Small intestine (tissue), 7 donors: ENCODE measurements around the gene DGAT2L6. TPM values are rescaled to one million over a fixed set of nuclear protein-coding genes. Genes with fewer than 3 reads are reported as not detected.
"Not testable (repeated sequence)": the region's sequence is repeated elsewhere in the genome, so short reads cannot be mapped to it uniquely, and the experiment has no call there.

Experiments used
- DNase-seq, 2 donors: peaks; one replicate each; pipeline versions ENCODE4 v3.0.0 to v3.0.0-alpha.2; 2013
- FAIRE-seq: peaks from 2 replicates; lab custom pipeline; 2012; peaks lifted over from hg19 to GRCh38; lab: Jason Lieb, UNC
- H3K27ac ChIP-seq, 3 donors: one replicate each; pipeline ENCODE4 v1.5.1; 2013; ENCODE audit warnings: low read length in 2 of 3, mild to moderate bottlenecking in 2 of 3, control low read depth in 1 of 3, inconsistent platforms in 1 of 3, low read depth in 1 of 3, moderate library complexity in 1 of 3
- H3K27me3 ChIP-seq, 3 donors: one replicate each; pipeline ENCODE4 v1.6.1; 2013; ENCODE audit warnings: low read length in 3 of 3, inconsistent platforms in 1 of 3; ENCODE audit not compliant: control insufficient read depth in 3 of 3, insufficient read depth in 3 of 3
- H3K36me3 ChIP-seq, 3 donors: one replicate each; pipeline ENCODE4 v1.6.1; 2013; ENCODE audit warnings: low read length in 3 of 3, inconsistent platforms in 1 of 3, low read depth in 1 of 3, mild to moderate bottlenecking in 1 of 3, moderate library complexity in 1 of 3; ENCODE audit not compliant: control insufficient read depth in 3 of 3, insufficient read depth in 2 of 3
- H3K4me1 ChIP-seq, 3 donors: one replicate each; pipeline ENCODE4 v1.6.1; 2013; ENCODE audit warnings: low read length in 2 of 3, inconsistent platforms in 1 of 3, low read depth in 1 of 3, mild to moderate bottlenecking in 1 of 3, moderate library complexity in 1 of 3; ENCODE audit not compliant: control insufficient read depth in 3 of 3, insufficient read depth in 2 of 3
- H3K4me3 ChIP-seq, 3 donors: one replicate each; pipeline ENCODE4 v1.5.1; 2013; ENCODE audit warnings: low read length in 3 of 3, control low read depth in 1 of 3, inconsistent platforms in 1 of 3, low read depth in 1 of 3, mild to moderate bottlenecking in 1 of 3, moderate library complexity in 1 of 3
- H3K9me3 ChIP-seq, 2 donors: one replicate each; pipeline ENCODE4 v1.6.1; 2013; ENCODE audit warnings: low read depth in 1 of 2, low read length in 1 of 2; ENCODE audit not compliant: control insufficient read depth in 2 of 2, insufficient read depth in 1 of 2
- WGBS, 3 donors: extraction: QIAGEN DNeasy Blood & Tissue Kit; methylation state at CpG; one replicate each; pipeline ENCODE4 v1.1.7; 2013; 5-methylcytosine and 5-hydroxymethylcytosine counted together
- polyA plus RNA-seq, 4 donors: library from polyadenylated mRNA; stranded (reverse) in 3 of 4; unstranded in 1 of 4; fragments of 200-250 nt in 3 of 4; fragments of 120-200 nt in 1 of 4; gene quantifications; one replicate each; pipeline versions ENCODE4 v1.2.1 to v1.2.3, GENCODE V29; 2013
- donor health status: healthy with polysubstance abuse.
- donor health status: control.
- donor health status: control.
- donor health status: Bipolar disorder and iron deficiency.
- donor health status: healthy.

Gene DGAT2L6
- polyA plus RNA-seq, 4 donors = 0.06 TPM; not detected in 3

DNA sequence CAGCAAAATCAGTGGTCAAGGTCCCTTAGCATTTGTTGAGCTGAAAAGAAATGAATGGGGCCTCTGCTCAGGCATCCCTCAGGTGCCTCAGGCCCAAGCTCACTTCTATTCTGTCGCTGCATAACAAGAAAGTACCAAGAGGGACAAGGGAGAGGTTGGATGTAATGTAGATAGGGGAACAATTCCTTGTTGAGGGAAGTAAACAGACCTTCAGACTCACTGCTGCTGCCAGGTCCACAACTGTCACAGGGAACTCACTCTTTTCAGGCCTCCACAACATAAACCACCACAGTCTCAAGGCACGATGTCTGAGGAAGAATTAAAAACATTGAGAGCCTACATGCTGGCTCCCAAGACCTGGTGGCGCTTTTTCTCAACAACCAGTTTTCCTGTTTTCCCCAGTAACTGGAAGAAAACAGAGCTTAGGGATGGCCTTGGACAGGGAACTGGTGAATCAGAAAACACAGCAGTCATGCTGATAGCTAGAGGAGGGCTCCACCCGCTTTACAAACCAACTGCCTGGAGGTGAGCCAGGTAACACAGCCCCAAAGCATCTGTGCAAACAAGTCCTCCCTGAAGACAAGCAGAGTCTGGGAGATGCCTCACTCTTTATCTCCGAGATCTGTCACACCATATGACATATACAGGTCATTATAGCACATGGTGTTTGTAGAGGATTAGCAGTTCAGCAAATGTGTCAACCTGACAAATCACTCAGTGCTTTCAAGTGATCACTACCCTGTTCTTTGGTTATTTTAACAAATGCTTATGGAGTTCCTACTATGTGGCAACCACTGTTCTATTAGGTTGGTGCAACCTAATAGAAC is 42.9 kb downstream of the DGAT2L6 start:
- H3K27me3 ChIP-seq = no peaks in the 10 kb centered on the region
- DNase-seq (peak; percentile 46 to 47), FAIRE-seq (no peak)
- H3K4me3 ChIP-seq = no peak overlapping the region
- H3K27ac ChIP-seq = peak overlapping the region; percentile 44 to 84 (median 56)
- peaks cover 0 to 6% (median 0%) of the 10 kb centered on the region in 3 donors for H3K4me1 ChIP-seq
- H3K36me3 ChIP-seq = no peaks in the 10 kb centered on the region
- no peaks in the 10 kb centered on the region for H3K9me3 ChIP-seq
- 40 to 49% (median 44%) methylated on average over 4 to 5 of the region's 5 CpGs for WGBS, 3 donors

DNA sequence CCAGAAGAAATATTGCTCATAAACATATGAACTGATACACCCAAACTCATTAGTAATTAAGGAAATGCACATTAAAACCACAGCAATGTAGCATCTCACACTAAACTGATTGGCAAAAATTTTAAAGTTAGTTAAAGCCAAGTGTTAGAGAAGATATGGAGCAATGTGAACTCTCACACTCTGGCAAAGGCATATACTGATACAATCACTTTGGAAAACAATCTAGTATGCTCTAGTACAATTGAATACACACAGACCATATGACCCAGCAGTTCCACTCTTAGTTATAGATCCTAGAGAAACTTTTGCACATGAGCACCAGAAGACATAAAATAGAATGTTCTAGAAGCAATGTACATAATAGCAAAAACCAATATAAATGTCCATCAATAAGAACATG is 48.8 kb downstream of the DGAT2L6 start:
- DNase-seq (no peak), FAIRE-seq (no peak)
- H3K27me3 ChIP-seq = no peaks in the 10 kb centered on the region
- no peaks in the 10 kb centered on the region for H3K9me3 ChIP-seq
- no peaks in the 10 kb centered on the region for H3K4me1 ChIP-seq
- H3K4me3 ChIP-seq = no peak overlapping the region
- no peak overlapping the region for H3K27ac ChIP-seq
- no peaks in the 10 kb centered on the region for H3K36me3 ChIP-seq

DNA sequence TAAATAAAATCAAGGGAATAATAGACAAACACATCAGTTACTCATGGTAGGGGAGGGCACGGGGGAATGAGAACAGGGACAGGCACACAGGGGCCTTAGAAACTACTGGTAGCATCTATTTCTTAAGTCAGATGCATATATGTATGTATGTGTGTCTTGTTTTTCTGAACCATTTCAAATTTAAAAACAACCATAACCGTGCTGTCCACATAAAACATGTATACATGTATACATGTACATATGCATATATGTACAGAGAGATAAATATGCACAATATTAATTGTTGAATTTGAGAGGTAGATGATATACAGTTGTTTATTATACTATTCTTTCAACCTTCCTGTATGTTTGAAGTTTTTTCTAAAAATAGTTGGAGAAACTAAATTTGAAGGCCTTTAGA is 49.4 kb downstream of the DGAT2L6 start:
- 71 to 83% (median 82%) methylated on average over 2 of the region's 2 CpGs for WGBS, 3 donors
- Histone ChIP-seq H3K4me3 (no peak overlapping the region), H3K27ac (no peak overlapping the region), H3K4me1 (no peaks in the 10 kb centered on the region), H3K27me3 (no peaks in the 10 kb centered on the region), H3K36me3 (no peaks in the 10 kb centered on the region), H3K9me3 (no peaks in the 10 kb centered on the region)
- FAIRE-seq = no peak
- DNase-seq = no peak

DNA sequence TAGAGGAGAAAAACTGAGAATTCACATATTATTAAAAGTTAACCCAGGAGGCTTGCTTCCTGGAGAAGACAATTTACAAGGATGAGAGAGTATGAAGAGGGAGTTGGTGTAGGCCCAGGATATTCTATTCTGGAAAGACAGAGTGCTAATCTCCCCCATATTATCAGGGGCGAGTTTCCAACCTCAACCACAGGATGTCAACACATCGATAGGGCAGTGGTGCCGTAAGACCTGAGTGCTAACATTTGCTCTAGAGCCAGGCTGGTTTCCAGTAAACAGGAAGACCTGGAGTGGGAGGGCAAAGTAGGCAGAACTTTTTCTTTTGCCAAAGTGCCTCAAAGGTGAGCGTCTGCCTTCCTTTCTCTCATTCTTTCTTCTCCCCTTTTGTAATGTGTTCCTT is 54.4 kb downstream of the DGAT2L6 start:
- Histone ChIP-seq H3K4me3 (no peak overlapping the region), H3K27me3 (no peaks in the 10 kb centered on the region), H3K9me3 (no peaks in the 10 kb centered on the region), H3K36me3 (no peaks in the 10 kb centered on the region), H3K4me1 (no peaks in the 10 kb centered on the region), H3K27ac (no peak overlapping the region)
- 56 to 71% (median 60%) methylated on average over 4 of the region's 4 CpGs for WGBS, 3 donors
- DNase-seq = no peak
- FAIRE-seq = no peak

DNA sequence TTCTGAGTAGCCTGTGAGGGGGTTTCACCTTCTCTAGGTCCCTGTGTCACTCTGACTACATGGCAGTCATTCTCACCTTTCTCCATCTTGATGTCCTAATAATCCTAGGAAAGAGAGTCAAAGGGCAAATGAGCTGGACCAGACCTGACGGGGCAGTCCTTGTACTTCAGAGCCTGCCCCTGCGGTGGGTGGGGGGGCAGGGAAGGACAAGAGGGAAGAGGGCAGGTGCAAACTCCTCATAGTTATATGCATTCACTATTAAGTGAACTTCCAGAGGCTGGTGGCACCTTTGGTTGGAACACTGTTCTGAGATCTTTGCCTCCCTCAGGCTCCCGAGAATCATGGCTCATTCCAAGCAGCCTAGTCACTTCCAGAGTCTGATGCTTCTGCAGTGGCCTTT is 57.1 kb downstream of the DGAT2L6 start, which contains the start of gene AWAT1:
AWAT1 (plus strand) TSS at position 301 of the 400 bp plus-strand sequence; CDS start at position 342, 41 bp downstream.
- Histone ChIP-seq H3K27ac (no peak within 1 kb of the TSS), H3K4me1 (no peaks in the 10 kb centered on the region), H3K36me3 (no peaks in the 10 kb centered on the region), H3K9me3 (no peaks in the 10 kb centered on the region), H3K27me3 (no peaks in the 10 kb centered on the region), H3K4me3 (no peak within 1 kb of the TSS)
- FAIRE-seq (no peak), DNase-seq (no peak)
- 38 to 72% (median 49%) methylated on average over 2 to 3 of the region's 3 CpGs for WGBS, 3 donors

DNA sequence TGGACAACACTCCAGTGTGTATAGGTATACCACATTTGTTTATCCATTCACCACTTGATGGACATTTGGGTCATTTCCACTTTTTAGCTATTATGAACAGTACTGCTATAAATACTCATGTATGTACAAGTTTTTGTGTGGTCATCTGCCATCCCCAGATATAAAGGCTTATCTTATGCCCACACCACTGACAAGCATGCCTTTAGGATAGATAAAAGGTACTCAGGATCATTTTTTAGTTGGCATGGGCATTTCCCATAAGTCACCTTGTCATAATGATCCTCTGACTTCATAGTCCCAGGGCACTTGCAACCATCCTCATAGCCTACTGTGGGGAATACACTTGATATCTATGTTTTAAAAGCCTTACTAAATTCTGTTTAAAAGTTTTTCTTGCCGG is 63.5 kb downstream of the DGAT2L6 start:
- Histone ChIP-seq H3K27me3 (no peaks in the 10 kb centered on the region), H3K36me3 (no peaks in the 10 kb centered on the region), H3K4me3 (no peak overlapping the region), H3K9me3 (no peaks in the 10 kb centered on the region), H3K4me1 (no peaks in the 10 kb centered on the region), H3K27ac (no peak overlapping the region)
- DNase-seq (no peak), FAIRE-seq (no peak)
- 95 to 100% (median 95%) methylated on average over 1 of the region's 1 CpG for WGBS, 3 donors

DNA sequence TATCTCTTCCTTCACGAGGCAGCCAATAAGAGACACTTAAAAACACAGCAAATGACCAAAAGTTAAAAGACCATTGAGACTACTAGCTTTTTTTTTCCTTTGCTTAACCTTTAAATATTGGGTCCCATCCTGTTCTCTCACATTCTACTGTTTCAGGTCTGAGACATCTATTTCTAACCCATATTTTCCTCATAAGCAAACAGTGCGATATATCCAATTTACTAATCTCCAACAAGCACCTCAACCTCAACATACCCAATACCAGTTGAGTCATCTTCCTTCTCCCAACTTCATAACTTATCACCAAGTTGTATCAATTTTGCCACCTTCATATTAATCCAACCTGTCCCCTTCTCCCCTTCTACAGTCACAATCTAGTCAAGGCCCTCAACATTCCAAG is 64.2 kb downstream of the DGAT2L6 start:
- no peaks in the 10 kb centered on the region for H3K4me1 ChIP-seq
- 73 to 90% (median 85%) methylated on average over 2 of the region's 2 CpGs for WGBS, 3 donors
- DNase-seq (no peak), FAIRE-seq (no peak)
- H3K36me3 ChIP-seq = no peaks in the 10 kb centered on the region
- no peaks in the 10 kb centered on the region for H3K27me3 ChIP-seq
- H3K4me3 ChIP-seq = no peak overlapping the region
- H3K27ac ChIP-seq = no peak overlapping the region
- H3K9me3 ChIP-seq = no peaks in the 10 kb centered on the region

DNA sequence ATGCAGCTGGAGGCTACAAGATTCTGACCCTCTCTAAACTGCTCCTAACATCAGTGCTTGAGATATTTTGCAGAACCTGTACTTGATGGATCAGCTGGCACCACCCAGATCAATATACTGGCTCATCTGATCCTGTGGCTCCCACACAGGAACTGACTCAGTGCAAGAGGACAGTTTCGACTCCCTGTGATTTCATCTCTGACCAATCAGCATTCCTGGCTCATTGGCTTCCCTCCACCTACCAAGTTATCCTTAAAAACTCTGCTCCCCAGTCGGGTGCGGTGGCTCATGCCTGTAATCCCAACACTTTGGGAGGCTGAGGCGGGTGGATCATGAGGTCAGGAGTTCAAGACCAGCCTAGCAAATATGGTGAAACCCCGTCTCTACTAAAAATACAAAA is 66.3 kb downstream of the DGAT2L6 start:
- not testable (repeated sequence) for DNase-seq, H3K27ac ChIP-seq, H3K9me3 ChIP-seq, FAIRE-seq, H3K36me3 ChIP-seq, H3K4me1 ChIP-seq, H3K4me3 ChIP-seq, H3K27me3 ChIP-seq
- WGBS, 3 donors = 66 to 84% (median 76%) methylated on average over 5 of the region's 5 CpGs

DNA sequence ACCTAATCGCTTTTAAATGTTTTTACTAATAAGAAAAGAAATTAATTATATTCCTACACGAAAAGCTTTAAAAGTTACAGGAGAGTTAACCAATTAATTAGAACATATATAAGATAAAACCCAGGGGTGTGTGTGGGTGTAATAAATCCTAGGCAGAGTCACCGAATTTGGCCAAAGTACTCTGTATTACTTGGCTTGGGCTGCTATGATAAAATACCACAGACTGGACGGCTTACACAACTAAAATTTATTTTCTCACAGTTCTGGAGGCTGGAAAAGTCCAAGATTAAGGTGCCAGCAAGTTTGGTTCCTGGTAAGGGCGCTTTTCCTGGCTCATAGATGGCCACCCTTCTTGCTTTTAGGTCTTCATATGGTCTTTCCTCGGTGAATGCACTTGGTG is 67.6 kb downstream of the DGAT2L6 start:
- Histone ChIP-seq H3K4me1 (no peaks in the 10 kb centered on the region), H3K4me3 (no peak overlapping the region), H3K27ac (no peak overlapping the region), H3K36me3 (no peaks in the 10 kb centered on the region), H3K9me3 (no peaks in the 10 kb centered on the region), H3K27me3 (no peaks in the 10 kb centered on the region)
- no peak for FAIRE-seq
- DNase-seq = no peak
- 58 to 73% (median 64%) methylated on average over 6 of the region's 6 CpGs for WGBS, 3 donors
